Measurements from ENCODE around the gene STT3B.

Gene STT3B

DNA sequence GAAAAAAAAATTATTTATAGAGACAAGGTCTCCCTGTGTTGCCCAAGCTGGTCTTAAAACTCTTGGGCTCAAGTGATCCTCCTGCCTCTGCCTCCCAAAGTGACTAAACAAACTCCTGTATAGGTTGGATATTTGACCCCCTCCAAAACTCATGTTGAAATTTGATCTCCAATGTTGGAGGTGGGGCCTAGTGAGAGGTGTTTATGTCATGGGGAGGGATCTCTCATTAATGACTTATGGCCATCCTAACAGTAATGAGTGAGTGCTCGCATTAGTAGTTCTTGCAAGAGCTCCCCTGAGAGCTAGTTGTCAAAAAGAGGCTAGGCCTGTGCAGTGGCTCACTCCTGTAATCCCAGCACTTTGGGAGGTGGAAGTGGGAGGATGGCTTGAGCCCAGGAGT, 141.2 kb downstream of the STT3B start:
- H3K9me3 ChIP-seq (replicated peaks in 1 of 11), result no peaks in the 10 kb centered on the region; a peak in 1 of 22 replicates
- H4K20me1 ChIP-seq, result no peaks in the 10 kb centered on the region
- no peak for TF ChIP-seq Cebpa-rat (IDR thresholded peaks at IDR 0.05)
- H3K4me1 ChIP-seq, result peaks cover 0 to 26% (median 0%) of the 10 kb centered on the region in 10 experiments; a peak in 5 of 20 replicates
- no peaks in the 10 kb centered on the region for H3K27me3 ChIP-seq
- no peak overlapping the region for H3K27ac ChIP-seq
- H3K36me3 ChIP-seq, result no peaks in the 10 kb centered on the region
- no peak overlapping the region for H3K4me3 ChIP-seq
- no peak overlapping the region for H3K9ac ChIP-seq
- H3K4me2 ChIP-seq, result no peak overlapping the region

GRCh38 chr3:31676556-31676955, 143.8 kb downstream of the STT3B start:
- Histone ChIP-seq H3K27ac (no peak overlapping the region), H3K36me3 (no peaks in the 10 kb centered on the region), H4K20me1 (no peaks in the 10 kb centered on the region), H3K9me3 (replicated peaks in 1 of 11) (no peaks in the 10 kb centered on the region; a peak in 1 of 22 replicates), H3K9ac (no peak overlapping the region), H3K4me1 (peaks cover 0 to 5% (median 0%) of the 10 kb centered on the region in 10 experiments; a peak in 2 of 20 replicates), H3K27me3 (no peaks in the 10 kb centered on the region), H3K4me2 (no peak overlapping the region), H3K4me3 (no peak overlapping the region)
- no peak for TF ChIP-seq Cebpa-rat (IDR thresholded peaks at IDR 0.05)

- TF ChIP-seq Cebpa-rat (IDR thresholded peaks at IDR 0.05), result no peak
- Histone ChIP-seq H3K4me3 (no peak overlapping the region), H4K20me1 (no peaks in the 10 kb centered on the region), H3K36me3 (no peaks in the 10 kb centered on the region), H3K9ac (no peak overlapping the region), H3K9me3 (replicated peaks in 1 of 11) (no peaks in the 10 kb centered on the region; a peak in 1 of 22 replicates), H3K27ac (no peak overlapping the region), H3K4me2 (no peak overlapping the region), H3K27me3 (no peaks in the 10 kb centered on the region), H3K4me1 (no peaks in the 10 kb centered on the region)
These were observed 147.5 kb downstream of the STT3B start for GRCh38 chr3:31680072-31680870.

Measured in BLaER1 treated with 17β-estradiol and CSF1 and Interleukin-3, amounts not matched to agents 10 nM and 100 nM (cell line).